Activated CD4-positive, alpha-beta T cell treated with anti-CD3 and anti-CD28 coated beads for 1 hour (primary cell): ENCODE measurements around the gene LGMN.

Experiments
- DNase-seq: peaks from one replicate; pipeline ENCODE4 v3.0.0-alpha.2; 2020

Gene LGMN

GRCh38 chr14:92724516-92725340 lies 23.7 kb downstream of the LGMN start:
- no peak for DNase-seq

GRCh38 chr14:92719890-92720323 lies 28.5 kb downstream of the LGMN start:
- no peak for DNase-seq

GRCh38 chr14:92719421-92719820 lies 29.0 kb downstream of the LGMN start:
- no peak for DNase-seq

GRCh38 chr14:92718664-92719063 lies 29.8 kb downstream of the LGMN start:
- DNase-seq = no peak

- DNase-seq = no peak
These were observed 30.8 kb downstream of the LGMN start for GRCh38 chr14:92717571-92718042.

- DNase-seq = no peak
These were observed 32.3 kb downstream of the LGMN start for GRCh38 chr14:92716131-92716530.

DNA sequence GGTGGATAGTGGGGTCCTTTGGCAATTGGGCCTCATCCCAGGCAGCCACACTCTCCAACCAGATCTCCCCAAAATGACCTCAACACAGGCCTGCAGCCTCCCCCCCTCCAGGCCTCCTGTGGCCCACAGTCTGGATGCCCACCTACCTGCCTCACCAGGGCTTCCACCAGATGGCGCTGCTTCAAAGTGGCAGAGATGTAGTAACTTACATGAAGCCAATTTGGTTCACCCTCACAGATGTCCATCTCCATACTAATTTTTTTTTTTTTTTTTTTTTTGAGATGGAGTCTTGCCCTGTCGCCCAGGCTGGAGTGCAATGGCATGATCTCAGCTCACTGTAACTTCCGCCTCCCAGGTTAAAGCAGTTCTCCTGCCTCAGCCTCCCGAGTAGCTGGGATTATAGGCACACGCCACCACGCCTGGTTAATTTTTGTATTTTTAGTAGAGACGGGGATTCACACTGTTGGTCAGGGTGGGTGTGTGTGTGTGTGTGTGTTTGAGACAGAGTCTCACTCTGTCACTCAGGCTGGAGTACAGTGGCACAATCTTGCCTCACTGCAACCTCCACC lies 33.6 kb downstream of the LGMN start:
- peak; percentile 69 for DNase-seq

DNA sequence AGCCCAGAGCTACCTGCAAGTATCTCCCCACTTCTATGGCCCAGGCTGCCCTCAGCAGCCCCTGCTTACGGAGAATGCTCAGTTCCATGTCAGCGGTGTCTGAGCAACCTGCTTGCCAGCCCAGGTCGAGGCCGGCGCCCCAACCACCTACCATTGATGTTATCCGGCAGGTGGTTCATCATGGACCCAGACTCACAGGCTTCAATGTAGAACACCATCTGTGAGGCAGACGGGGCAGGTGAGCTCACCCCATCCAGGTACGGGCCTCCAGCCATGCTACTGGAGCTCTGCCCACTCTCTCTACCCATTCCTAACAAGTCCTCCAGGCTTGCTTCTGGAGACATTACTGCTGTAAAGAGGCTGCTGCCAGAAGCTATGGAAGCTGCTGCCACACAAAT lies 35.8 kb downstream of the LGMN start:
- DNase-seq = no peak

GRCh38 chr14:92711976-92712653 lies 36.3 kb downstream of the LGMN start:
- no peak for DNase-seq

DNA sequence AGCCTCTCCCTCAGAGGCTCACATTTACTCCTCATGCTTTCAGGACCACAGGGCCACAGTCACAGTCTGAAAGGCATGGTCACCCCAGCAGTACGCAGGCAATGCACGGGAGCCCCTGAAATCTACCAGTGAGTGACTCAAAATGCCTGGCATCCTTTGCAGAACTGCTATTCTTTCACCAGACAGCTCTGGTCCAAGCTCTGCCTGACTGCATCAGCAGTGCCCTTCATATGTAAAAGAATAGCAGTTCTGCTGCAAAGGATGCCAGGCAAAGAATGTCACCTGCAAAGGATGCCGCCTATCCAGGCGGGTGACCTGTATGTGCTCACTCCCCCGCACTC lies 38.5 kb downstream of the LGMN start:
- no peak for DNase-seq

- no peak for DNase-seq
These were observed 39.0 kb downstream of the LGMN start for GRCh38 chr14:92709340-92710000.

DNA sequence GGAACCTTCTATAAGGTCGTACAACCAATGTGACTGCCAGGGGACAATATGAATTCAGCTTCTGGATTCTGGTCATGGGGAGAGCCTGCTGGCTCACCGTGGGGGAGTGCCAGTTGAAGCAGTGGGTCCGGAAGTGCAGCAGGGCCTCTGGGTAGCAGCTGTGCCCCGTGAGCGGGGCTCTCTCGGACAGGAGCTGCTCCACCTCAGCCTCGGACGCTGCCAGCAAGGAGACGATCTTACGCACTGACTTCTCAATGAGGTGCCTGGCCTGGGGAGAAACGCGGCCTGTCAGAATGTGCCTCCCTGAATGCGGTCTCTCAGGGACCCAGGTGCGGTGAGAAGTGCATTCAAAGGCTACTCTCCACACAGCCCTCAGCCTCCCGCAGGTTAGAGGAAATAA lies 42.0 kb downstream of the LGMN start:
- no peak for DNase-seq

- DNase-seq = no peak
These were observed 43.6 kb downstream of the LGMN start for GRCh38 chr14:92704821-92705220.

DNA sequence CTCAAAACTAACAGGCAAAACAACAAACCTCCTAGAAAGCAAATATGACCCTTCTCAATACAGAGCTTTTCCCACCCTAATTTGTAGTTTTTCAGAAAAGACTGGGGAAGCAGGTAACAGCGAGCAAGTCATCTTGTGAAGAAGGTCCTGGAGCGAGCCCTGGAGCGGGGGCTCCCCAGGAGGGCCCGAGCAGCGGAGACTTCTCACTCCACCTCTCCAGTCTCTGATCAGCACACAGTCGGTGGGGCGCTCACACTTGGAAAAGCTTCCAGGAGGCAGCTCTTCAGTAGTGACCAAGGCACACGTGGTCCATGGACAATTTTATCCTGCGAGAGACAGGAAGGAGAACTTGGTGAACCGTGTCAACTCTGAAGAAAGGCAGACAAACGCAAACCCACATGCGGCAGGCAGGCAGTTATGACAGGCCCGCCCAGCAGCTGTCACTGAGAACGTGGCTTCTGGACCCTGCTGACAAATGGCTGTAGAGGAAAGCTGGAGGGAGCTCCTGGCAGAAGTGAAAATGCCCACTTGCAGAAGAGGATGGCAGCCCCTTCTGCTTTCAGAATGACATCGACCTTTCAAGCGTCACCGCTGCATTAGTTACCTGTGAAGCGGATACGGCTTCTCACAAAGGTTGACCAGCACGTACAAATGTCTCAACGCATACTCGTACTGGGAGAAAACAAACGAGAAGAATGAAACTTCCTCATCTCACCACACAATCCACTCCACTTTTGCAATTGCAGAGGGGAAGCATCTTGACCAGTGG lies 44.2 kb downstream of the LGMN start:
- DNase-seq = no peak

DNA sequence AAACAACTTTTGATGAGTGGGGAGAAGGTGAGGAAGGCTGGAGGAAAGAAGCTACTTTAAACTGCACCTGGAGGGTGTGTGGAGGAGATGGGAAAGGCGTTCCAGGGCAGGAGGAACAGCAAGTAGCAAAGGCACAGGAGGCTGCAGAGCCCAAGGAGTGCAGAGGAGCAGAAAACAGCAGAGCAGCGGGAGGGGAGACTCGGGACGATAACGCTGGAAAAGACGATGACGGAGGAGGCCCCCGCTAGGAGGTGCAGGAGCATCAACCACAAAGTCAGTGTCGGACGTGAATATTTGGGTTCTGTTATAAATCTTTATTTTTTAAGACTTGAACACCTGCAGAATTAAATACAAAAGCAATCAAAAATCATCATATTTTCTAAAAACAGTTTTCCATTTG lies 44.9 kb downstream of the LGMN start:
- DNase-seq = no peak

- no peak for DNase-seq
These were observed 45.9 kb downstream of the LGMN start for GRCh38 chr14:92702441-92702918.

DNA sequence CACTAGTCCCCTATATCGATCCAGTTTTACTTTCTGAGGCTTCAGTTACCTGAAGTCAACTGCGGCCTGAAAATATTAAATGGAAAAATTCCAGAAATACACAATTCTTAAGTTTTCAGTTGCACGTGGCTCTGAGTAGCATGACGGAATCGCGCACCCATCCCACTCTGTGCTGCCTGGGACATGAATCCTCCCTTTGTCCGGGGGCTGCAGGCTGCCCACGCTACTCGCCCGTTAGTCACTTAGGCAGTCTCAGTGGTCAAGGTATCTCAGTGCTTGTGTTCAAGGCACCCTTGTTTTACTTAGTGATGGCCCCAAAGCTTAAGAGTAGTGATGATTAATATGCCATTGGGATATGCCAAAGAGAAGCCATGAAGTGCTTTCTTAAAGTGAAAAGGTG lies 46.6 kb downstream of the LGMN start:
- DNase-seq = no peak

DNA sequence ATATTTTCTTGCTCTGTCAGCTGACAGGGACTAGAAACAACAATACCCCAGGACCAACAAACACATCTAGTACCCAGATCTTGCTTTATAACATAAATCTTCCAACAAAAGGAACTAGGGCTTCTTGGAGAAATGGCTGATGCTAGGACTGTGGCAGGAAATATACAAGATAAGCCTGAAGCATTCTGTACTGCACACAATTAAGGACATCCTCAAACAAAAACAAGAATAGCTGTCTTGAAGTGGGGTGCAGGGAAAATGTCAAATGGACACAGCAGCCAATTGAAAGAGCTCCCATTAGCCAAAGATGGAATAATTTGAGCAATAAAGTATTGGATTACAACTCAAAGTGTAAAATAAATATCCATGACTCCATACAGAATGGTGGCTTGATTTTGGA lies 50.0 kb downstream of the LGMN start:
- no peak for DNase-seq

DNA sequence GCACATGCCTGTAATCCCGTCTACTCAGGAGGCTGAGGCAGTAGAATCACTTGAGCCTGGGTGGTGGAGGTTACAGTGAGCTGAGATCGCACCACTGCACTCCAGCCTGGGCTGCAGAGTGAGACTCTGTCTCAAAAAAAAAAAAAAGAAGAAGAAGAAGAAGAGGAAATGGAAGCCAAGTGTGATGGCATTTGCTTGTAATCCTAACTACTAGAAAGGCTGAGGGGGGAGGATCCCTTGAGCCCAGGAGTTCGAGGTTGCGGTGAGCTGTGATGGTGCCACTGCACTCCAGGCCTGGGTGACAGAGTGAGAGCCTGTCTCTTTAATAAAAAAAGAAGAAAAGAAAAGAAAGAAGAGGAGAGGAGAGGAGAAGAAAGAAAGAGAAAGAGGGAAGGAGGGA lies 52.1 kb downstream of the LGMN start:
- no peak for DNase-seq

GRCh38 chr14:92695562-92695961 lies 52.9 kb downstream of the LGMN start:
- DNase-seq = no peak

- DNase-seq = no peak
These were observed 53.6 kb downstream of the LGMN start for GRCh38 chr14:92694807-92695206.

DNA sequence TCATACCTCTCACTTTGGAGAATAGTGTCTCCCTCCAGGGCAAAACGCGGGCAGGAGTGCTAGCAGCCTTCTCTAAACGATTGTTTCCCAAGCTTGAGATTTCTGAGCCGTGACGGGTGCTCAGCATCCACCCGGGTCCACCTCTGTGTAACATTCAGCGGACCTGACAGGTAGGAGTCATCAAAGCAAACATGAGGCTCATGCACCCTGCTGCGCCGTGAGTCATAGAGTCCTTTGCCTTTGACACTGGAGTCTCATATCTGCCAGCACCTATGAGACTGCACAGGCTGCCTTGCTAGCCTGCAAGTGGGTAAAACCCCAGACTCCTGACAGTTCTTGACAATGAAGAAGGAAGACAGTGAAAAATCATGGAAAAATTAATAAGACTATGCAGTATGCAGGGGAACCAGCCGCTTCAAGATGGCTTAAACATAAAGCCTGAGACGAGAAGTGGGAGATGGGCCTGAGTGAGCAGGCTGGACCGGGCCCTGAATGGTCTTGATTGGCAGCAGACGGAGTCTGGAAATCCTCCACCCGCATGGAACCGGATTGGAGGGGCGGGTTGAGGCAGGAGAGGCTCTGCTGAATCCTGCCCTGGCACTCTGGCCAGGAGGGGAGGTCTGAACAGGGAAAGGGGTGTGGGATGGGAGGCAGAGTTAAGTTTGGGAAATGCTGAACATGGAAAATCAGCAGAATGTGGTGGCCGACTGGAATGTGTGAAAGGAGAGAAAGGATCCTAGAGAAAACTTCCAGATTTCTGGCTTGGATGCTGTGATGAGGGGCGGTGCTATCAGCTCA lies 54.2 kb downstream of the LGMN start:
- DNase-seq = no peak
